Trophoblast cell (in vitro differentiated cells and primary cell): Measurements from ENCODE around the gene PCSK7.
A peak's percentile ranks its signal among the peaks of the same experiment; 100 is the strongest.

Experiments
- DNase-seq, 2 donors: peaks; one replicate each; pipeline ENCODE4 v3.0.0-alpha.2; 2016
- H2AFZ ChIP-seq: 2 replicates; pipeline ENCODE4 v1.6.1; 2013; ENCODE audit warnings: low read length, moderate library complexity, mild to moderate bottlenecking; ENCODE audit not compliant: insufficient read depth, poor library complexity
- H2AK5ac ChIP-seq: 2 replicates; pipeline ENCODE4 v1.6.1; 2013; ENCODE audit warnings: mild to moderate bottlenecking, low read length
- H2BK120ac ChIP-seq: 2 replicates; pipeline ENCODE4 v1.6.1; 2013; ENCODE audit warnings: low read length, mild to moderate bottlenecking, moderate library complexity; ENCODE audit not compliant: insufficient read depth, poor library complexity
- H2BK12ac ChIP-seq: 2 replicates; pipeline ENCODE4 v1.6.1; 2013; ENCODE audit warnings: mild to moderate bottlenecking, low read length, moderate library complexity
- H2BK5ac ChIP-seq: 2 replicates; pipeline ENCODE4 v1.6.1; 2013; ENCODE audit warnings: low read length, low read depth, moderate library complexity, mild to moderate bottlenecking; ENCODE audit not compliant: poor library complexity
- H3K14ac ChIP-seq: 2 replicates; pipeline ENCODE4 v1.6.1; 2013; ENCODE audit warnings: mild to moderate bottlenecking, low read length
- H3K18ac ChIP-seq: 2 replicates; pipeline ENCODE4 v1.6.1; 2013; ENCODE audit warnings: mild to moderate bottlenecking, low read length
- H3K23ac ChIP-seq: 2 replicates; pipeline ENCODE4 v1.6.1; 2013; ENCODE audit warnings: low read length
- H3K27ac ChIP-seq: 2 replicates; pipeline ENCODE4 v1.5.1; 2013; ENCODE audit warnings: low read depth, mild to moderate bottlenecking, inconsistent platforms, low read length, moderate library complexity
- H3K27me3 ChIP-seq: 2 replicates; pipeline ENCODE4 v1.6.1; 2013; ENCODE audit warnings: inconsistent platforms, mild to moderate bottlenecking, low read length, moderate library complexity; ENCODE audit not compliant: insufficient read depth
- H3K36me3 ChIP-seq, 2 experiments: 1 replicate in 1 of 2; 2 replicates in 1 of 2; pipeline ENCODE4 v1.6.1; 2013; ENCODE audit warnings: low read length in 2 of 2, mild to moderate bottlenecking in 2 of 2, moderate library complexity in 1 of 2; ENCODE audit not compliant: insufficient read depth in 2 of 2, control insufficient read depth in 1 of 2
- H3K4ac ChIP-seq: 2 replicates; pipeline ENCODE4 v1.6.1; 2013; ENCODE audit warnings: low read depth, mild to moderate bottlenecking, low read length, moderate library complexity
- H3K4me1 ChIP-seq, 2 experiments: 1 replicate in 1 of 2; 2 replicates in 1 of 2; pipeline ENCODE4 v1.6.1; 2013; ENCODE audit warnings: low read length in 2 of 2, mild to moderate bottlenecking in 2 of 2, moderate library complexity in 1 of 2; ENCODE audit not compliant: insufficient read depth in 2 of 2, control insufficient read depth in 1 of 2
- H3K4me2 ChIP-seq: 2 replicates; pipeline ENCODE4 v1.6.1; 2013; ENCODE audit warnings: inconsistent platforms, mild to moderate bottlenecking, low read length, moderate library complexity
- H3K4me3 ChIP-seq: 2 replicates; pipeline ENCODE4 v1.5.1; 2013; ENCODE audit warnings: mild to moderate bottlenecking, low read depth, low read length, inconsistent platforms
- H3K79me1 ChIP-seq: one replicate; pipeline ENCODE4 v1.6.1; 2013; ENCODE audit warnings: low read length
- H3K79me2 ChIP-seq: 2 replicates; pipeline ENCODE4 v1.6.1; 2013; ENCODE audit warnings: low read length, mild to moderate bottlenecking; ENCODE audit not compliant: control insufficient read depth, insufficient read depth, poor library complexity
- H3K9ac ChIP-seq: 2 replicates; pipeline ENCODE4 v1.6.1; 2013; ENCODE audit warnings: mild to moderate bottlenecking, low read length
- H3K9me3 ChIP-seq: 2 replicates; pipeline ENCODE4 v1.6.1; 2013; ENCODE audit warnings: low read depth, mild to moderate bottlenecking, control low read depth, inconsistent platforms, low read length; ENCODE audit not compliant: insufficient read depth
- H4K12ac ChIP-seq: 2 replicates; pipeline ENCODE4 v1.6.1; 2013; ENCODE audit warnings: low read depth, mild to moderate bottlenecking, low read length, moderate library complexity
- H4K8ac ChIP-seq: 2 replicates; pipeline ENCODE4 v1.6.1; 2013; ENCODE audit warnings: low read depth, mild to moderate bottlenecking, low read length, moderate library complexity
- H4K91ac ChIP-seq: one replicate; pipeline ENCODE4 v1.6.1; 2013; ENCODE audit warnings: low read depth, mild to moderate bottlenecking, low read length, moderate library complexity
- WGBS: extraction: QIAGEN DNeasy Blood & Tissue Kit; methylation state at CpG from one replicate; pipeline ENCODE4 v1.1.7; 2013; ENCODE audit warnings: missing lambda C conversion rate; ENCODE audit not compliant: insufficient read length, insufficient coverage; ENCODE audit errors: extremely low coverage; 5-methylcytosine and 5-hydroxymethylcytosine counted together

PCSK7 gene

DNA sequence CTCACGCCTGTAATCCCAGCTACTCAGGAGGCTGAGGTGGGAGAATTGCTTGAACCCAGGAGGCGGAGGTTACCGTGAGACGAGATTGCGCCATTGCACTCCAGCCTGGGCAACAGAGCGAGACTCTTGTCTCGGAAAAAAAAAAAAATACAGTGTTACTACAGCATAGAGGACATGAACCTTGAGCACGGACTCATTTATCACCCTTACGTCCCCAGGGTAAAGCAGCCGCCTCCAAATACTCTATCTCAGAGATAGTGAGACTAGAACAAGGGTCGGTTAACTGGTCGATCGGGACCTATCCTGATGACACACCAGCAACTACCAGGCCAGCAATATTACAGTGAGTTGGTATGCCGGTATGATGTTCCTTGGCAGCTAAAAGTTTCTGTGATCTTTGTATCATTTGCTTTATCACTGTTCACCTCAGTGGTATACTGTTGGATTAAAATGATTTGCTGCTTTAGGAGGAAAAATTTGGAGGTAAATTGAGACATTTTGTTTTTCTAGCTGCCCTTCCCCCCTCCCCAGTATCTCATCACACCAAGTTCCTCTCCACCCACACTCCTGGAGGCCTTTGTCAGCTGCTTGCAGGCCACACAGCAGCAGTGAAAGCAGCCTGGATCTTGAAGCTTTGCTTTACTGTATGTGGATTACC, 60.3 kb downstream of the PCSK7 start:
- Histone ChIP-seq H2BK5ac (no peak overlapping the region), H3K23ac (no peak overlapping the region), H3K27me3 (no peaks in the 10 kb centered on the region), H4K8ac (no peak overlapping the region), H3K4me1 (peaks cover 10 to 23% of the 10 kb centered on the region in 2 experiments), H3K9me3 (no peaks in the 10 kb centered on the region), H3K4me2 (no peak overlapping the region), H3K36me3 (peaks cover 8 to 10% of the 10 kb centered on the region in 2 experiments), H2AK5ac (no peak overlapping the region), H2AFZ (no peak overlapping the region), H3K79me1 (peaks cover 2% of the 10 kb centered on the region), H4K12ac (no peak overlapping the region), H3K18ac (no peak overlapping the region), H3K14ac (no peak overlapping the region), H3K27ac (no peak overlapping the region), H3K79me2 (no peaks in the 10 kb centered on the region), H3K4ac (no peak overlapping the region), H2BK12ac (no peak overlapping the region), H3K4me3 (no peak overlapping the region), H3K9ac (no peak overlapping the region), H4K91ac (no peak overlapping the region), H2BK120ac (no peak overlapping the region)
- no CpG with 5 or more reads among the region's 14 CpGs for WGBS
- DNase-seq, result peak; percentile 94 to 96

DNA sequence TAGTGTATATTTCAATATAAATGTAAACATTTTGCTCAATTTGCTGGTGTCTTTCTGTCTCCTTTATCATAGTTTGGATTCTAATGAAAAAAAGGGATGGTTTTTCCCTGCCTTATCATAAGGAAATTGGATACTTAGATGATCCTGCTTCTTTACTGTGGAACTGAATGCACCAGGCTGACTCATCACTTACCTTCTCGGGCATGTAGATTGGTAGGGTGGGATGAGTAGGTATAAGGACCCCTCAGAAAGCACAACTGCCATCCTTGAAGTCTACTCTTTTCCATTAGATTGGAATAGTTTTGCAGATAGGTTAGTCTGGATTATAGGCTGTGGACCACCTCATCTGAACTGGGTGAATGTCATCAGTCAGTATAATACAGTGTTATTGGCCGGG, 60.9 kb downstream of the PCSK7 start:
- no CpG with 5 or more reads among the region's 2 CpGs for WGBS
- H3K27me3 ChIP-seq, result no peaks in the 10 kb centered on the region
- H3K4me2 ChIP-seq, result no peak overlapping the region
- no peak overlapping the region for H3K4ac ChIP-seq
- no peaks in the 10 kb centered on the region for H3K9me3 ChIP-seq
- H3K27ac ChIP-seq, result no peak overlapping the region
- H3K14ac ChIP-seq, result no peak overlapping the region
- H3K36me3 ChIP-seq, result peaks cover 8 to 11% of the 10 kb centered on the region in 2 experiments
- H4K12ac ChIP-seq, result no peak overlapping the region
- no peak for DNase-seq
- H2BK5ac ChIP-seq, result no peak overlapping the region
- no peak overlapping the region for H3K9ac ChIP-seq
- peaks cover 10 to 23% of the 10 kb centered on the region in 2 experiments for H3K4me1 ChIP-seq
- no peak overlapping the region for H2BK120ac ChIP-seq
- no peak overlapping the region for H4K91ac ChIP-seq
- no peak overlapping the region for H3K23ac ChIP-seq
- H3K79me2 ChIP-seq, result no peaks in the 10 kb centered on the region
- H4K8ac ChIP-seq, result no peak overlapping the region
- H2BK12ac ChIP-seq, result no peak overlapping the region
- H3K79me1 ChIP-seq, result peaks cover 2% of the 10 kb centered on the region
- no peak overlapping the region for H3K4me3 ChIP-seq
- H2AK5ac ChIP-seq, result no peak overlapping the region
- H2AFZ ChIP-seq, result no peak overlapping the region
- H3K18ac ChIP-seq, result no peak overlapping the region

DNA sequence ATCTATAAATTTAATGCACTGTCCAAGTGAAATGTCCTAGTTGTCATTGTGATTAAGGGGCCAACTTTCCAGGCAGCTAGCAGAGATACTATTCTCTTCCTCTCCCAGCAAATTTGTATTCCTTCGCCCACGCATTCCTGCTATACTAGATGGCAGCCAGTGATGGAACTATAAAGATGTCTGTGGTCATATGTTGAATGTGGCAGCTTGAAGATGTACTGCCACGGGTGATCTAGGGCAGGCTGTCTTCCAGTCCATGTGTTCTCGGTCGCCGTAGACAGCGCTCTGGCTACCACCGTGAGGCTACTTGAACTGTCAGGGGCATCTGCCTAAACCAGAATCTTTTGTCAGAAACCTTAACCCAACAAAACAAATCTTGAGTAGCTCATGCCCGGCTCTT, 61.7 kb downstream of the PCSK7 start:
- no peak overlapping the region for H4K91ac ChIP-seq
- H3K79me1 ChIP-seq, result peaks cover 2% of the 10 kb centered on the region
- no peak overlapping the region for H3K23ac ChIP-seq
- H3K9ac ChIP-seq, result no peak overlapping the region
- no peak overlapping the region for H4K8ac ChIP-seq
- peaks cover 10 to 16% of the 10 kb centered on the region in 2 experiments for H3K36me3 ChIP-seq
- H3K4me1 ChIP-seq, result peaks cover 10 to 23% of the 10 kb centered on the region in 2 experiments
- no peak overlapping the region for H3K14ac ChIP-seq
- H4K12ac ChIP-seq, result no peak overlapping the region
- peak overlapping the region; percentile 8 for H3K27ac ChIP-seq
- H3K27me3 ChIP-seq, result no peaks in the 10 kb centered on the region
- no peak overlapping the region for H2BK12ac ChIP-seq
- no peak overlapping the region for H2AK5ac ChIP-seq
- no peak overlapping the region for H3K18ac ChIP-seq
- H2BK120ac ChIP-seq, result no peak overlapping the region
- no CpG with 5 or more reads among the region's 9 CpGs for WGBS
- no peak overlapping the region for H3K4ac ChIP-seq
- H3K4me3 ChIP-seq, result no peak overlapping the region
- H2AFZ ChIP-seq, result no peak overlapping the region
- no peak for DNase-seq
- H3K9me3 ChIP-seq, result no peaks in the 10 kb centered on the region
- no peak overlapping the region for H2BK5ac ChIP-seq
- H3K4me2 ChIP-seq, result no peak overlapping the region
- no peaks in the 10 kb centered on the region for H3K79me2 ChIP-seq

DNA sequence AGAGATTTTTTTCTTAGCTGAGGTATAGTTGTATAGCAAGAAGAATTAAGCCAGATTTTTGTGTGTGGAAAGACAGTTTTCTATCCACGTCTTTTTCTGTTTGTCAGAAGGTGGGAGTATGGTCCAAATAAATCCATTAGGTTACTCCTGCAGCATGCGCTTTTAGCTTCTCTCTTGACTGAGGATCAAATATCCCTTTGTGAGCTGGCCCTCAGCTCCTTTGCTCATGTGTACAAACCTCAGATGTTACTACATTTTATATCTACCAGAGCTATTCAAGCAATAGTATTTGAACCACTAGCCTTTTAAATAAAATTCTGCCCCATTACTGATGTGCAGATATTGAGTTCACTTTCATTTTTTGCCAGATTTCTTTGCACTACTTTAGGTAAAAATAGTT, 62.1 kb downstream of the PCSK7 start:
- Histone ChIP-seq H3K14ac (no peak overlapping the region), H3K9me3 (no peaks in the 10 kb centered on the region), H3K79me1 (no peaks in the 10 kb centered on the region), H4K91ac (no peak overlapping the region), H4K8ac (no peak overlapping the region), H3K27me3 (no peaks in the 10 kb centered on the region), H3K23ac (no peak overlapping the region), H3K79me2 (no peaks in the 10 kb centered on the region), H2AFZ (no peak overlapping the region), H3K4me1 (peaks cover 10 to 23% of the 10 kb centered on the region in 2 experiments), H3K18ac (no peak overlapping the region), H2AK5ac (no peak overlapping the region), H3K27ac (no peak overlapping the region), H3K4ac (no peak overlapping the region), H2BK120ac (no peak overlapping the region), H3K4me2 (no peak overlapping the region), H3K36me3 (peaks cover 13 to 16% of the 10 kb centered on the region in 2 experiments), H2BK12ac (no peak overlapping the region), H2BK5ac (no peak overlapping the region), H3K9ac (no peak overlapping the region), H3K4me3 (no peak overlapping the region), H4K12ac (no peak overlapping the region)
- no peak for DNase-seq
- WGBS, result no CpG with 5 or more reads among the region's 2 CpGs
